GM19043 (cell line): Measurements from ENCODE around the gene SLC1A7.

Experiments
- ATAC-seq: cut with Tn5 transposase; IDR thresholded peaks from one replicate; pipeline ENCODE4 v1.9.1; 2021; ENCODE audit warnings: low read depth; ENCODE audit not compliant: unreplicated experiment

Gene SLC1A7

GRCh38 chr1:53065391-53065790, 77.0 kb downstream of the SLC1A7 start:
- no peak for ATAC-seq

GRCh38 chr1:53063744-53064515, 78.5 kb downstream of the SLC1A7 start:
- ATAC-seq: no peak

GRCh38 chr1:53062708-53063591, 79.5 kb downstream of the SLC1A7 start:
- ATAC-seq: no peak

GRCh38 chr1:53061859-53062707, 80.4 kb downstream of the SLC1A7 start, which contains the start of gene PODN:
Gene PODN, plus strand, starts transcription at chr1:53062213. Its CDS starts 7,643 bp downstream, at chr1:53069856.
- no peak for ATAC-seq

- ATAC-seq: no peak
Observed at GRCh38 chr1:53061123-53061858, 81.1 kb downstream of the SLC1A7 start.

GRCh38 chr1:53060579-53060978, 81.9 kb downstream of the SLC1A7 start:
- ATAC-seq: no peak

- no peak for ATAC-seq
Observed at GRCh38 chr1:53057127-53057526, 85.3 kb downstream of the SLC1A7 start.

- no peak for ATAC-seq
Observed at GRCh38 chr1:53051676-53052075, 90.8 kb downstream of the SLC1A7 start.

- no peak for ATAC-seq
Observed at GRCh38 chr1:53050310-53050709, 92.1 kb downstream of the SLC1A7 start.

- ATAC-seq: no peak
Observed at GRCh38 chr1:53049574-53049967, 92.9 kb downstream of the SLC1A7 start.

- no peak for ATAC-seq
Observed at GRCh38 chr1:53048960-53049573, 93.4 kb downstream of the SLC1A7 start.

- ATAC-seq: no peak
Observed at GRCh38 chr1:53047737-53048736, 94.4 kb downstream of the SLC1A7 start.

- ATAC-seq: no peak
Observed at GRCh38 chr1:53046930-53047329, 95.5 kb downstream of the SLC1A7 start.

- no peak for ATAC-seq
Observed at GRCh38 chr1:53044926-53045325, 97.5 kb downstream of the SLC1A7 start.

- ATAC-seq: no peak
Observed at GRCh38 chr1:53043271-53043670, 99.2 kb downstream of the SLC1A7 start.

GRCh38 chr1:53038566-53038965, 103.9 kb downstream of the SLC1A7 start:
- ATAC-seq: no peak
